ENCODE measurements around the gene TMEM121B. TPM values are rescaled to one million over a fixed set of nuclear protein-coding genes. Genes with fewer than 3 reads are reported as not detected.

TMEM121B gene
- total RNA-seq, 1 donor from 2014 or later: 44.1 TPM

DNA sequence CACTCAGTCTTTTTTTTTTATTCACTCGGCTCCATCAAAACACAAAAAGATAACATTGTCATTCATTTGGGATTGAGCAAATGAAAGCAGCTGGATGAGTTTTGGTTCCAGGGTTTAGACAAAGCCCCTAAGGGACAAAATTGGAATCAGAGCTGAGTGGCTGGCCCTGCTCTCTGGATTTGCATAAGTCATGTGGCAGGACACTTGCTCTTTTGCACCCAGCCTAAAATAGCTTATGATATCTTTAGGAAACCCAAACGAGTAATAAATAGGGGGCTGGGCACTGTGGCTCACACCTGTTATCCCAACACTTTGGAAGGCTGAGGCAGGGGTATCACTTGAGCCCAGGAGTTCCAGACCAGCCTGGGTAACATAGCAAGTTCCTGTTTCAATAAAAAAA, 11.0 kb upstream of the TMEM121B start:
- Mint-ChIP-seq H3K27me3 (ENCODE audit: unreplicated experiment) (no peaks in the 10 kb centered on the region), H3K36me3 (ENCODE audit: unreplicated experiment) (no peaks in the 10 kb centered on the region), H3K27ac (ENCODE audit: unreplicated experiment) (no peak overlapping the region), H3K9me3 (ENCODE audit: unreplicated experiment) (no peaks in the 10 kb centered on the region), H3K4me1 (ENCODE audit: low read depth, unreplicated experiment) (peaks cover 7% of the 10 kb centered on the region), H3K4me3 (ENCODE audit: unreplicated experiment) (no peak overlapping the region)
- TF ChIP-seq, protein P1, sequence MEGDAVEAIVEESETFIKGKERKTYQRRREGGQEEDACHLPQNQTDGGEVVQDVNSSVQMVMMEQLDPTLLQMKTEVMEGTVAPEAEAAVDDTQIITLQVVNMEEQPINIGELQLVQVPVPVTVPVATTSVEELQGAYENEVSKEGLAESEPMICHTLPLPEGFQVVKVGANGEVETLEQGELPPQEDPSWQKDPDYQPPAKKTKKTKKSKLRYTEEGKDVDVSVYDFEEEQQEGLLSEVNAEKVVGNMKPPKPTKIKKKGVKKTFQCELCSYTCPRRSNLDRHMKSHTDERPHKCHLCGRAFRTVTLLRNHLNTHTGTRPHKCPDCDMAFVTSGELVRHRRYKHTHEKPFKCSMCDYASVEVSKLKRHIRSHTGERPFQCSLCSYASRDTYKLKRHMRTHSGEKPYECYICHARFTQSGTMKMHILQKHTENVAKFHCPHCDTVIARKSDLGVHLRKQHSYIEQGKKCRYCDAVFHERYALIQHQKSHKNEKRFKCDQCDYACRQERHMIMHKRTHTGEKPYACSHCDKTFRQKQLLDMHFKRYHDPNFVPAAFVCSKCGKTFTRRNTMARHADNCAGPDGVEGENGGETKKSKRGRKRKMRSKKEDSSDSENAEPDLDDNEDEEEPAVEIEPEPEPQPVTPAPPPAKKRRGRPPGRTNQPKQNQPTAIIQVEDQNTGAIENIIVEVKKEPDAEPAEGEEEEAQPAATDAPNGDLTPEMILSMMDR (IDR thresholded peaks at IDR 0.05; ENCODE audit: partially characterized antibody, unreplicated experiment): no peak
- no peak for DNase-seq

DNA sequence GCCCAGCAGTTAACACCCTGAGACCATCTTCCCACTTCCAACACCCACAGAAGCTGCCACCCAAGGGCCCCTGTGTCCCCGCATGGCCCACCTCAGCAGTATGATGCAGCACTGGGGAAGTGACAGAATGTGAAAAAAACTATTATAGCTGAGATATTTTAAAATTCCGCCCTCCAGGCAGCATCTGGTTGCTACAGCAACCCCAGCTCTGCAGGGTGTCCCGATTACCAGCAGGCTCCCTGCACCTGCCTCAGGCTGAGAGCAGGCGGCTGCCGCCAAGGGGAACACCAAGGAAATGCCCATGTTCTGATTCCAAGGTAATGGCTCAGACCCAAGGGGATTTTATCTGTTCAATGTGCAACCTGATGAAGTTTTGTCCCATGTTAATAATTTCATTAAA, 10.5 kb upstream of the TMEM121B start:
- H3K27ac Mint-ChIP-seq (ENCODE audit: unreplicated experiment): no peak overlapping the region
- peaks cover 6% of the 10 kb centered on the region for H3K4me1 Mint-ChIP-seq (ENCODE audit: low read depth, unreplicated experiment)
- no peaks in the 10 kb centered on the region for H3K36me3 Mint-ChIP-seq (ENCODE audit: unreplicated experiment)
- H3K27me3 Mint-ChIP-seq (ENCODE audit: unreplicated experiment): no peaks in the 10 kb centered on the region
- H3K4me3 Mint-ChIP-seq (ENCODE audit: unreplicated experiment): no peak overlapping the region
- DNase-seq: peak; percentile 40
- H3K9me3 Mint-ChIP-seq (ENCODE audit: unreplicated experiment): no peaks in the 10 kb centered on the region
- TF ChIP-seq, protein P1 (IDR thresholded peaks at IDR 0.05; ENCODE audit: partially characterized antibody, unreplicated experiment): no peak

DNA sequence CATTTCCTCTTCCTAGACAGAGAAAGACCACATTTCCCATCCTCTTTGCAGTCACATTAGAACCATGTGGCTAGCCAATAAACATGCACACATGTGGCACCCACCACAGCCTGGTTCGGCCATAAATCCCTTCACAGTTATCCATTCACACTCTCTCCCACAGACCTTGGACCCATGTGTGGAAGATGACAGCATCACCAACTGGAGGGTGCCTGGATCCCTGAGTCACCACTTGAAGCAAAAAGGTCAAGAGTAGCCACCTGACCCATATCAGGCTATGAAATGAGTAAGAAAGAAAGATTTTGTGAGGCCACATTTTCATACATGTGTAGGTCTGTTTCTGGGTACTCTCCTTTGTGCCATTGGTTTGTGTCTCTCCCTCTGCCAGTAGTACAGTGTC, 9.0 kb upstream of the TMEM121B start:
- no peaks in the 10 kb centered on the region for H3K36me3 Mint-ChIP-seq (ENCODE audit: unreplicated experiment)
- H3K27ac Mint-ChIP-seq (ENCODE audit: unreplicated experiment): no peak overlapping the region
- H3K4me1 Mint-ChIP-seq (ENCODE audit: low read depth, unreplicated experiment): peaks cover 6% of the 10 kb centered on the region
- no peaks in the 10 kb centered on the region for H3K9me3 Mint-ChIP-seq (ENCODE audit: unreplicated experiment)
- no peaks in the 10 kb centered on the region for H3K27me3 Mint-ChIP-seq (ENCODE audit: unreplicated experiment)
- TF ChIP-seq, protein P1 (IDR thresholded peaks at IDR 0.05; ENCODE audit: partially characterized antibody, unreplicated experiment): no peak
- H3K4me3 Mint-ChIP-seq (ENCODE audit: unreplicated experiment): no peak overlapping the region
- no peak for DNase-seq

DNA sequence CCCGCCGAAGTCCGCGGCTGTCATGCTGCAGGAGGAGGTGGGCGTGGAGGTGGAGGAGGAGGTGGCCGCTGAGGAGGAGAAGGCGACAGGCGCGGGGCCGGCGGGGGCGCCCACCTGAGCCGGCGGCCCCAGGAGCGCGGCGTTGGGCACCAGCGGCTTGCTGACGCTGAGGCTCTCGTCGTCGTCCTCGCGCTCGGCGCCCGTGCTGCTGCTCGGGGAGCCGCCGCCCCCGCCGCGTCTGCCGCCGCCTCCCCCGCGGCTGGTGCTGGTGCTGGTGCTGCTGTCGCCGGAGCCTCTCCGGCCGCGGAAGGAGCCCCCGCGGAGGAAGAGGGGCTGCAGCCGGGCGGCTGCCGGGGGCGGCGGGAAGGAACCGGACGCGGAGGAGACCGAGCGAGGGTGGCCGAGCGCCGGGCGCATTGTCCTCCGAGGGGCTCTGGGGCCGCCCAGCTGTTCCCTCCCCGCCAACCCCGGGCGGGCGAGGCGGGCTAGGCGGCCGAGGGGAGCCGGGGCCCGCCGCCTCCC, 388 bp downstream of the TMEM121B start:
- Mint-ChIP-seq H3K4me1 (ENCODE audit: low read depth, unreplicated experiment) (peaks cover 22% of the 10 kb centered on the region), H3K9me3 (ENCODE audit: unreplicated experiment) (peaks cover 15% of the 10 kb centered on the region), H3K27me3 (ENCODE audit: unreplicated experiment) (peaks cover 18% of the 10 kb centered on the region), H3K36me3 (ENCODE audit: unreplicated experiment) (no peaks in the 10 kb centered on the region), H3K4me3 (ENCODE audit: unreplicated experiment) (no peak overlapping the region), H3K27ac (ENCODE audit: unreplicated experiment) (no peak overlapping the region)
- DNase-seq: peak; percentile 61
- TF ChIP-seq, protein P1 (IDR thresholded peaks at IDR 0.05; ENCODE audit: partially characterized antibody, unreplicated experiment): no peak

DNA sequence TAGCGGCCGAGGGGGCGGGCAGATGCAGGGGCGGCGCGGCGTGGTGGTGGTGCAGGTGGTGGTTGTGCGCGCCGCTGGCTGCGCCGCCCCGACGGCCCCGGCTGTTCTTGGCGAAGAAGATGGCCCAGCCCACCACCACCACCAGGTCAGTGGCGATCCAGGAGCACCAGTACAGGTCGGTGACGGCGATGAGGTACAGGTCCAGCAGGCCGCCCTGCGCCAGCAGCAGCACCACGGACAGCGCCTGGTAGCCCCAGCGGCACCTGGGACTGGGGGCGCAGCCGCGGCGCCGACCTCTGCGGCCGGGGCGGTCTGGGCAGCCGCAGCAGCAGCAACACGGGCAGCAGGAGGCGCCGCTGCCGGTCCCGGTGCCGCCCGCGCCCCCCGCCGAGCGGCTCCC, 879 bp downstream of the TMEM121B start:
- TF ChIP-seq, protein P1 (IDR thresholded peaks at IDR 0.05; ENCODE audit: partially characterized antibody, unreplicated experiment): no peak
- peak; percentile 52 for DNase-seq
- peaks cover 15% of the 10 kb centered on the region for H3K9me3 Mint-ChIP-seq (ENCODE audit: unreplicated experiment)
- peak overlapping the region; percentile 63 for H3K4me3 Mint-ChIP-seq (ENCODE audit: unreplicated experiment)
- H3K27me3 Mint-ChIP-seq (ENCODE audit: unreplicated experiment): peaks cover 21% of the 10 kb centered on the region
- H3K4me1 Mint-ChIP-seq (ENCODE audit: low read depth, unreplicated experiment): peaks cover 22% of the 10 kb centered on the region
- H3K27ac Mint-ChIP-seq (ENCODE audit: unreplicated experiment): no peak overlapping the region
- H3K36me3 Mint-ChIP-seq (ENCODE audit: unreplicated experiment): no peaks in the 10 kb centered on the region

Data from glutamatergic neuron (in vitro differentiated cells).